B cell (primary cell): ENCODE measurements around the gene METTL2A. TPM values are rescaled to one million over a fixed set of nuclear protein-coding genes. Genes with fewer than 3 reads are reported as not detected.
"Not testable (repeated sequence)": the region's sequence is repeated elsewhere in the genome, so short reads cannot be mapped to it uniquely, and the experiment has no call there.

Source experiments
- ATAC-seq: fragments of 200-7000 bp; cut with Tn5 transposase; one replicate; pipeline ENCODE4 v1.10.0; 2021; ENCODE audit warnings: low read depth, mild to moderate bottlenecking, moderate number of reproducible peaks, moderate library complexity
- CTCF ChIA-PET: fragments of 350-600 bp; sonication (Branson Sonifier 250); formaldehyde crosslinking; loops from one replicate; lab custom pipeline; 2021; ENCODE audit warnings: antibody characterized with exemption, inconsistent platforms; lab: Charles Lee
- POLR2A ChIA-PET: fragments of 350-600 bp; sonication (Branson Sonifier 250); formaldehyde crosslinking; loops from one replicate; lab custom pipeline; 2021; ENCODE audit warnings: antibody characterized with exemption; lab: Charles Lee
- DNase-seq: peaks from one replicate; pipeline ENCODE4 v3.0.0; 2013
- H2AFZ ChIP-seq: 2 replicates; pipeline ENCODE4 v1.6.1; 2012; ENCODE audit warnings: mild to moderate bottlenecking, low read depth, low read length; ENCODE audit not compliant: insufficient read depth, poor library complexity, severe bottlenecking
- H3K27ac ChIP-seq, 2 donors: 1 replicate in 1 of 2; 2 replicates in 1 of 2; pipeline ENCODE4 v1.5.1; 2012 to 2013; ENCODE audit warnings: low read length in 2 of 2, mild to moderate bottlenecking in 2 of 2, moderate library complexity in 1 of 2
- H3K27me3 ChIP-seq, 4 experiments: fragments of 200-600 bp in 1 of 4; sonication (generic) in 1 of 4; replicated peaks in 1 of 4; 1 replicate in 2 of 4; 2 replicates in 2 of 4; pipeline versions ENCODE4 v1.6.1 to v1.7.0; 2013 to 2016; ENCODE audit warnings: low read length in 3 of 4, mild to moderate bottlenecking in 2 of 4, mixed read lengths in 1 of 4, moderate library complexity in 1 of 4; ENCODE audit not compliant: insufficient read depth in 4 of 4, control insufficient read depth in 3 of 4; ENCODE audit errors: control extremely low read depth in 1 of 4
- H3K36me3 ChIP-seq, 2 experiments: replicated peaks in 1 of 2; 1 replicate in 1 of 2; 2 replicates in 1 of 2; pipeline versions ENCODE4 v1.6.1 to v1.7.1; 2013; ENCODE audit warnings: low read length in 1 of 2; ENCODE audit not compliant: insufficient read depth in 2 of 2, control insufficient read depth in 1 of 2; ENCODE audit errors: control extremely low read depth in 1 of 2, extremely low read depth in 1 of 2
- H3K4me1 ChIP-seq, 2 donors: fragments of 200-600 bp in 1 of 2; sonication (generic) in 1 of 2; 1 replicate in 1 of 2; 2 replicates in 1 of 2; pipeline versions ENCODE4 v1.5.1 to v1.6.1; 2013 to 2017; ENCODE audit warnings: low read length in 2 of 2; ENCODE audit not compliant: control insufficient read depth in 2 of 2, insufficient read depth in 2 of 2
- H3K4me2 ChIP-seq: replicated peaks from 2 replicates; pipeline ENCODE3; 2012; ENCODE audit warnings: mild to moderate bottlenecking, low read depth, low read length; ENCODE audit not compliant: poor library complexity, severe bottlenecking
- H3K4me3 ChIP-seq, 5 experiments: fragments of 200-600 bp in 1 of 5; sonication (generic) in 1 of 5; 1 replicate in 3 of 5; 2 replicates in 2 of 5; pipeline versions ENCODE4 v1.5.1 to v1.7.0; 2011 to 2016; ENCODE audit warnings: low read length in 4 of 5, mild to moderate bottlenecking in 4 of 5, low read depth in 2 of 5, control low read depth in 1 of 5, moderate library complexity in 1 of 5; ENCODE audit not compliant: insufficient read depth in 1 of 5; ENCODE audit errors: control extremely low read depth in 1 of 5, extremely low read depth in 1 of 5
- H3K79me2 ChIP-seq: fragments of 200-600 bp; sonication (generic); one replicate; pipeline ENCODE4 v1.6.0; 2016; ENCODE audit warnings: low read length; ENCODE audit not compliant: control insufficient read depth, insufficient read depth
- H3K9ac ChIP-seq: fragments of 200-600 bp; sonication (generic); 2 replicates; pipeline ENCODE4 v1.6.1; 2017; ENCODE audit warnings: mild to moderate bottlenecking, low read length, moderate library complexity
- H3K9me3 ChIP-seq, 3 donors: one replicate each; pipeline versions ENCODE4 v1.6.1 to v1.7.1; 2013; ENCODE audit warnings: low read length in 2 of 3; ENCODE audit not compliant: control insufficient read depth in 2 of 3, insufficient read depth in 1 of 3; ENCODE audit errors: control extremely low read depth in 1 of 3
- H4K20me1 ChIP-seq: 2 replicates; pipeline ENCODE4 v1.6.0; 2012; ENCODE audit warnings: mild to moderate bottlenecking, low read length; ENCODE audit not compliant: insufficient read depth, control insufficient read depth, poor library complexity, severe bottlenecking
- H3K27ac Mint-ChIP-seq: one replicate; pipeline ENCODE4 v1.8.0; 2021; ENCODE audit warnings: mixed read lengths
- H3K27me3 Mint-ChIP-seq: one replicate; pipeline ENCODE4 v1.8.0; 2021; ENCODE audit warnings: mixed read lengths
- H3K4me1 Mint-ChIP-seq: one replicate; pipeline ENCODE4 v1.8.0; 2021; ENCODE audit warnings: mixed read lengths
- H3K4me3 Mint-ChIP-seq: one replicate; pipeline ENCODE4 v1.8.0; 2021; ENCODE audit warnings: mixed read lengths
- H3K9me3 Mint-ChIP-seq: one replicate; pipeline ENCODE4 v1.8.0; 2022; ENCODE audit warnings: mixed read lengths; ENCODE audit not compliant: insufficient read depth
- EZH2 ChIP-seq: IDR thresholded peaks from 2 replicates; pipeline ENCODE4 v1.6.1; 2012; ENCODE audit warnings: borderline replicate concordance, low read depth, mild to moderate bottlenecking, moderate library complexity, low read length; ENCODE audit not compliant: insufficient read depth, poor library complexity, severe bottlenecking
- WGBS: methylation state at CpG from one replicate; pipeline ENCODE4 v1.1.5; 2013; ENCODE audit warnings: missing lambda C conversion rate; ENCODE audit not compliant: insufficient coverage; 5-methylcytosine and 5-hydroxymethylcytosine counted together
- intact Hi-C: fragments of 100-400 bp; cut with micrococcal nuclease; formaldehyde crosslinking; loops from one replicate; pipeline ENCODE4 v1.10.0; 2022
- polyA plus RNA-seq: library from polyadenylated mRNA; depleted of rRNA; stranded (reverse); fragments of >200 nt; gene quantifications from 2 replicates; pipeline ENCODE4 v1.2.3, GENCODE V29; 2012
- total RNA-seq, 2 donors: library from RNA; stranded (reverse); fragments of 120-200 nt in 1 of 2; gene quantifications; 1 replicate in 1 of 2; 2 replicates in 1 of 2; pipeline versions ENCODE4 v1.2.3 to v1.2.4, GENCODE V29; 2013 to 2022
- TF ChIP-seq, protein P1 (sequence below): fragments of 200-600 bp; IDR thresholded peaks from one replicate; pipeline ENCODE4 v1.8.0; 2022; ENCODE audit warnings: antibody characterized with exemption, mild to moderate bottlenecking

The METTL2A gene
- total and polyA plus RNA-seq, 2 donors (not counting 1 experiment from before 2014, with no cell fraction given) = 5.9 to 17.0 TPM

DNA sequence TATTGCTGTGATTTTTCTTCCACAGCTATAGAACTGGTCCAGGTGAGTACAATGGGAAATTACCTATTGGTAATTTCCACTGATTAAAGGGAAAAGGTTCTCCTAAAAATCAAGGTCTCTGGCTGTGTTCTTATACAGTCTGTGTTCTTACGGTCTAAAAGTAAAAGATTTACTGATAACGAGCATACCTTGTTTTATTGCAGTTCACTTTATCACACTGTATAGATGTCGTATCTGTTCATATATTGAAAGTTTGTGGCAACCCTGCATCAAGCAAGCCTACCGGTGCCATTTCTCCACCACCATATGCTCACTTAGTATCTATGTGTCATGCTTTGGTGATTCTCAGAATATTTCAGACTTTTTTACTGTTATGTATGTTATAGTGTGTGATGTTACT lies 11.6 kb downstream of the METTL2A start:
- H3K4me3 ChIP-seq, H4K20me1 ChIP-seq, H3K4me1 ChIP-seq, CTCF ChIA-PET, H3K4me1 Mint-ChIP-seq, H3K27ac ChIP-seq, H3K9me3 Mint-ChIP-seq, H3K9me3 ChIP-seq, H2AFZ ChIP-seq, H3K4me2 ChIP-seq, H3K27me3 ChIP-seq, H3K36me3 ChIP-seq, H3K79me2 ChIP-seq, POLR2A ChIA-PET, H3K4me3 Mint-ChIP-seq, H3K27me3 Mint-ChIP-seq, H3K9ac ChIP-seq, H3K27ac Mint-ChIP-seq, ATAC-seq, intact Hi-C loops, DNase-seq: not testable (repeated sequence)
- WGBS = no CpG with 5 or more reads among the region's 4 CpGs

DNA sequence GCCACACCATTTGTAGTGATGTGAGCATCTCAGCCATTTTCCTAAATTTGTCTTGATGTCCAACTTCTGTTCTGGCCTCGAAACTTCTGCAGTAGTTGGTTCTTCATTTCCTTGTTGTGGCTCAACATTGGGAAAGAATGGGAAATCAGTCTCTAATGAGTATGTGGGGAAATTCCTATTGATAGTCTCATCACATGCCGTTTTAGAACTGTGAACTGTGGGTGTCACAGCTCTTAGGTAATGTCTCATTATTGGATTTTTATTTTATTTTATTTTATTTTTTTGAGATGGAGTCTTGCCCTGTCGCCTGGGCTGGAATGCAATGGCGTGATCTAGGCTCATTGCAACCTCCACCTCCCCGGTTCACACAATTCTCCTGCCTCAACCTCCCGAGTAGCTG lies 17.5 kb downstream of the METTL2A start:
- H3K9me3 Mint-ChIP-seq, CTCF ChIA-PET, H3K79me2 ChIP-seq, POLR2A ChIA-PET, H3K9ac ChIP-seq, H3K4me3 ChIP-seq, H3K4me1 Mint-ChIP-seq, ATAC-seq, DNase-seq, H2AFZ ChIP-seq, H3K27ac ChIP-seq, H3K4me2 ChIP-seq, H3K4me3 Mint-ChIP-seq, H4K20me1 ChIP-seq, H3K27me3 ChIP-seq, H3K4me1 ChIP-seq, H3K9me3 ChIP-seq, intact Hi-C loops, H3K27me3 Mint-ChIP-seq, H3K27ac Mint-ChIP-seq: not testable (repeated sequence)
- WGBS = no CpG with 5 or more reads among the region's 6 CpGs
- peaks cover 0 to 20% of the 10 kb centered on the region in 2 experiments for H3K36me3 ChIP-seq

DNA sequence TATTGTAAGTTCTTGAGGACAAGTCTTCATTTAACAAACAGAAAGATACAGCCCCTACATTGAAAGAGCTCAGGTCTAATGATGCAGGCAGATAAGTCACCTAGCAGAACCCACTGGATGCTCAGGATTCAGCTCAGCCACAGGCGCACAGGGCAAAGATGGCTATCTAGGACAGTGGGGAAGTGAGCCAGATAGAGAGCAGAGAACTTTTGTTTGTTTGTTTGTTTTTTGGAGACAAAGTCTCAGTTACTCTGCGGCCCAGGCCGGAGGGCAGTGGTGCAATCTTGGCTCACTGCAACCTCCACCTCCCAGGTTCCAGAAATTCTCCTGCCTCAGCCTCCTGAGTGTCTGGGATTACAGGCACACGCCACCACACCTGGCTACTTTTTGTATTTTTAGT lies 20.4 kb downstream of the METTL2A start:
- ChIA-PET CTCF (no interaction called here), POLR2A (no interaction called here)
- no peak overlapping the region for H3K4me3 ChIP-seq
- H3K27ac Mint-ChIP-seq = no peak overlapping the region
- H3K9me3 Mint-ChIP-seq = no peaks in the 10 kb centered on the region
- 100% methylated on average over 1 of the region's 4 CpGs for WGBS
- no peak for TF ChIP-seq EZH2
- TF ChIP-seq, protein P1, sequence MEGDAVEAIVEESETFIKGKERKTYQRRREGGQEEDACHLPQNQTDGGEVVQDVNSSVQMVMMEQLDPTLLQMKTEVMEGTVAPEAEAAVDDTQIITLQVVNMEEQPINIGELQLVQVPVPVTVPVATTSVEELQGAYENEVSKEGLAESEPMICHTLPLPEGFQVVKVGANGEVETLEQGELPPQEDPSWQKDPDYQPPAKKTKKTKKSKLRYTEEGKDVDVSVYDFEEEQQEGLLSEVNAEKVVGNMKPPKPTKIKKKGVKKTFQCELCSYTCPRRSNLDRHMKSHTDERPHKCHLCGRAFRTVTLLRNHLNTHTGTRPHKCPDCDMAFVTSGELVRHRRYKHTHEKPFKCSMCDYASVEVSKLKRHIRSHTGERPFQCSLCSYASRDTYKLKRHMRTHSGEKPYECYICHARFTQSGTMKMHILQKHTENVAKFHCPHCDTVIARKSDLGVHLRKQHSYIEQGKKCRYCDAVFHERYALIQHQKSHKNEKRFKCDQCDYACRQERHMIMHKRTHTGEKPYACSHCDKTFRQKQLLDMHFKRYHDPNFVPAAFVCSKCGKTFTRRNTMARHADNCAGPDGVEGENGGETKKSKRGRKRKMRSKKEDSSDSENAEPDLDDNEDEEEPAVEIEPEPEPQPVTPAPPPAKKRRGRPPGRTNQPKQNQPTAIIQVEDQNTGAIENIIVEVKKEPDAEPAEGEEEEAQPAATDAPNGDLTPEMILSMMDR = no peak
- no peaks in the 10 kb centered on the region for H4K20me1 ChIP-seq
- H3K9me3 ChIP-seq = no peaks in the 10 kb centered on the region
- no peak overlapping the region for H3K27ac ChIP-seq
- H3K4me1 Mint-ChIP-seq = no peaks in the 10 kb centered on the region
- no peaks in the 10 kb centered on the region for H3K4me1 ChIP-seq
- no peak overlapping the region for H3K4me3 Mint-ChIP-seq
- peaks cover 0 to 38% of the 10 kb centered on the region in 2 experiments for H3K36me3 ChIP-seq
- no peaks in the 10 kb centered on the region for H3K27me3 Mint-ChIP-seq
- no peak overlapping the region for H3K4me2 ChIP-seq
- ATAC-seq (no peak), DNase-seq (no peak)
- no peak overlapping the region for H2AFZ ChIP-seq
- H3K27me3 ChIP-seq = no peaks in the 10 kb centered on the region
- intact Hi-C loops = no loop called here
- H3K9ac ChIP-seq = no peak overlapping the region
- no peaks in the 10 kb centered on the region for H3K79me2 ChIP-seq
